Measurements from ENCODE around the gene GDNF.

DNA sequence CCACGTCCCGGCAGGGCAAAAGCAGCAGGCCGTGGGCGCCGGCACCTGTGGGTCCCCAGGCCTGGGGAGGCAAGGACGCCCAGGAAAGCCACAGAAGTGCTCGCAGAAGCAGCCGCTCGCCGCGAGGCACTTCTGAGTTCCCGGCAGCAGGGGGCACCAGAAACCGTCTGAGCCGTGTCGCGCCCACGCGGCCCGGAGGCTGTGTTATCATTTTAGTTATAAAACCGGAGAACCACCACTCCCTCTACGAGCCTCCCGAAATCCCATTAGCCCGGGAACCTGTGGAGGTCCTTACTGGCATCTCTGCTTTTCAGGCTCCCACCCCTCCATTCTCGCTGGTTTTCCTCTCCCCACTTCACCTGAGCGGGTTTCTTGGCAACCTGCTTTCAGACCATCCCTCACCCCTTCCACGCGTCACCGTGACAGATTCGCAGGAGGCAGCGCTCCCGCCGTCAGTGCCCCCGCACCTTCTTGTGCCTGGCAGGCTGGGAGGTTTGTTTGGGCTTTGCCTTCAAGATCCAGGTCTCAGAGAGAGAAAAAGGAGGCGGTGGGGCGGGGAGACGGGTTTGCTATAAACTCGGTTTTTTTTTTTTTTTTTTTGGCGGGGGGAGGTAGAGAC lies 2.3 kb downstream of the GDNF start:
- TF ChIP-seq EZH2 (IDR thresholded peaks at IDR 0.05; ENCODE audit: borderline replicate concordance, low read depth, low read length, poor library complexity, severe bottlenecking) = no peak
- TF ChIP-seq, protein P1, sequence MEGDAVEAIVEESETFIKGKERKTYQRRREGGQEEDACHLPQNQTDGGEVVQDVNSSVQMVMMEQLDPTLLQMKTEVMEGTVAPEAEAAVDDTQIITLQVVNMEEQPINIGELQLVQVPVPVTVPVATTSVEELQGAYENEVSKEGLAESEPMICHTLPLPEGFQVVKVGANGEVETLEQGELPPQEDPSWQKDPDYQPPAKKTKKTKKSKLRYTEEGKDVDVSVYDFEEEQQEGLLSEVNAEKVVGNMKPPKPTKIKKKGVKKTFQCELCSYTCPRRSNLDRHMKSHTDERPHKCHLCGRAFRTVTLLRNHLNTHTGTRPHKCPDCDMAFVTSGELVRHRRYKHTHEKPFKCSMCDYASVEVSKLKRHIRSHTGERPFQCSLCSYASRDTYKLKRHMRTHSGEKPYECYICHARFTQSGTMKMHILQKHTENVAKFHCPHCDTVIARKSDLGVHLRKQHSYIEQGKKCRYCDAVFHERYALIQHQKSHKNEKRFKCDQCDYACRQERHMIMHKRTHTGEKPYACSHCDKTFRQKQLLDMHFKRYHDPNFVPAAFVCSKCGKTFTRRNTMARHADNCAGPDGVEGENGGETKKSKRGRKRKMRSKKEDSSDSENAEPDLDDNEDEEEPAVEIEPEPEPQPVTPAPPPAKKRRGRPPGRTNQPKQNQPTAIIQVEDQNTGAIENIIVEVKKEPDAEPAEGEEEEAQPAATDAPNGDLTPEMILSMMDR (conservative IDR thresholded peaks at IDR 0.05; ENCODE audit: low read depth, low read length) = peak; percentile 88

All from A673 (cell line).